PFSK-1 (cell line): ENCODE data around the gene DOCK9. TPM values are rescaled to one million over a fixed set of nuclear protein-coding genes. Genes with fewer than 3 reads are reported as not detected.

Experiments
- FOXP2 ChIP-seq: optimal IDR thresholded peaks from 2 replicates; pipeline ENCODE3; 2011; ENCODE audit warnings: borderline replicate concordance, control low read depth, inconsistent platforms; ENCODE audit not compliant: insufficient read depth; ENCODE audit errors: extremely low read length, extremely low read depth
- POLR2AphosphoS5 ChIP-seq: IDR thresholded peaks from 2 replicates; pipeline ENCODE4 v1.6.1; 2012; ENCODE audit warnings: low read depth, mild to moderate bottlenecking, control low read depth, low read length, moderate library complexity
- SIN3A ChIP-seq: IDR thresholded peaks from 2 replicates; pipeline ENCODE4 v1.6.1; 2012; ENCODE audit warnings: mild to moderate bottlenecking, low read length, moderate library complexity, borderline replicate concordance; ENCODE audit not compliant: insufficient read depth
- TAF1 ChIP-seq: IDR thresholded peaks from 2 replicates; pipeline ENCODE4 v1.6.1; 2012; ENCODE audit warnings: low read length, control low read depth, borderline replicate concordance; ENCODE audit not compliant: insufficient read depth
- polyA plus RNA-seq: library from polyadenylated mRNA; unstranded; fragments of >200 nt; gene quantifications from one replicate; pipeline ENCODE4 v1.2.1, GENCODE V29; 2012; ENCODE audit warnings: low read depth, missing spikeins; ENCODE audit not compliant: insufficient read length
- TF ChIP-seq, protein P1 (sequence below), 2 experiments: IDR thresholded peaks; 2 replicates each; pipeline versions ENCODE4 v1.6.1 to v1.8.0; 2011 to 2012; ENCODE audit warnings: low read depth in 2 of 2, low read length in 2 of 2, control low read depth in 1 of 2, inconsistent platforms in 1 of 2, mild to moderate bottlenecking in 1 of 2, moderate library complexity in 1 of 2; ENCODE audit not compliant: insufficient read depth in 1 of 2

Gene DOCK9, protein sequence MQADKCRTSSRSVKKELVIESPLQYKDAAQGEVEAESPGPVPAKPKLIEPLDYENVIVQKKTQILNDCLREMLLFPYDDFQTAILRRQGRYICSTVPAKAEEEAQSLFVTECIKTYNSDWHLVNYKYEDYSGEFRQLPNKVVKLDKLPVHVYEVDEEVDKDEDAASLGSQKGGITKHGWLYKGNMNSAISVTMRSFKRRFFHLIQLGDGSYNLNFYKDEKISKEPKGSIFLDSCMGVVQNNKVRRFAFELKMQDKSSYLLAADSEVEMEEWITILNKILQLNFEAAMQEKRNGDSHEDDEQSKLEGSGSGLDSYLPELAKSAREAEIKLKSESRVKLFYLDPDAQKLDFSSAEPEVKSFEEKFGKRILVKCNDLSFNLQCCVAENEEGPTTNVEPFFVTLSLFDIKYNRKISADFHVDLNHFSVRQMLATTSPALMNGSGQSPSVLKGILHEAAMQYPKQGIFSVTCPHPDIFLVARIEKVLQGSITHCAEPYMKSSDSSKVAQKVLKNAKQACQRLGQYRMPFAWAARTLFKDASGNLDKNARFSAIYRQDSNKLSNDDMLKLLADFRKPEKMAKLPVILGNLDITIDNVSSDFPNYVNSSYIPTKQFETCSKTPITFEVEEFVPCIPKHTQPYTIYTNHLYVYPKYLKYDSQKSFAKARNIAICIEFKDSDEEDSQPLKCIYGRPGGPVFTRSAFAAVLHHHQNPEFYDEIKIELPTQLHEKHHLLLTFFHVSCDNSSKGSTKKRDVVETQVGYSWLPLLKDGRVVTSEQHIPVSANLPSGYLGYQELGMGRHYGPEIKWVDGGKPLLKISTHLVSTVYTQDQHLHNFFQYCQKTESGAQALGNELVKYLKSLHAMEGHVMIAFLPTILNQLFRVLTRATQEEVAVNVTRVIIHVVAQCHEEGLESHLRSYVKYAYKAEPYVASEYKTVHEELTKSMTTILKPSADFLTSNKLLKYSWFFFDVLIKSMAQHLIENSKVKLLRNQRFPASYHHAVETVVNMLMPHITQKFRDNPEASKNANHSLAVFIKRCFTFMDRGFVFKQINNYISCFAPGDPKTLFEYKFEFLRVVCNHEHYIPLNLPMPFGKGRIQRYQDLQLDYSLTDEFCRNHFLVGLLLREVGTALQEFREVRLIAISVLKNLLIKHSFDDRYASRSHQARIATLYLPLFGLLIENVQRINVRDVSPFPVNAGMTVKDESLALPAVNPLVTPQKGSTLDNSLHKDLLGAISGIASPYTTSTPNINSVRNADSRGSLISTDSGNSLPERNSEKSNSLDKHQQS (N-terminal part only)
- 17.1 TPM for polyA plus RNA-seq

DNA sequence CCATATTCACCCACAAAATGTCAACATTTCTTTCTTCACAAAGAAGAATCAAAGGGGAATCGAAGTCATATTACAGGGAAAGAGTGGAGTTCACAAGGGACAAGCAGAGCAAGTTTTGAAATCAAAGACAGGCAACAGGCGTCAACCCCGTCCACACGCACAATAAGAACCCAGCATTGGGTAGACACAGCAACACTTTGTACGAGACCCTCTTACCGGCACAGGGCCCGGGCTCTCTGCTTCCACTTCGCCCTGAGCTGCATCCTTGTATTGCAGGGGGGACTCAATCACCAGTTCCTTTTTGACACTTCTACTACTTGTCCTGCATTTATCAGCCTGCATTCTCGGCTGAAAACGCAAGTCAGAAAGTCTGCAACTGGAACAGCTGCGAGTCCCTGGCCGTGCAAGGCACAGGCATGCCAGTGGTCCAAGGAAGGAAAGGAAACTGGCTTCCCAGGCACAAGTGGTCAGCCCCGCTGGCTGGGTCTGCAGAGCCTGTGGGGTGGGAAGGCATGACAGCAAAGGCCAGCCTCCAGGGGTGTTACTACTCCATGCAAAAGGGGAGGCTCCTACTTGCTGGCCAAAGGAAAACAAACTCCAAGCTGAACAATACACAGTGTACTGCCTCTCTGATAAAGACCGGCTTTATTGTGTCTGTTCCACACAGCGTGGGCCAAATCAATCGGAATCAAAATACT lies at the start of gene DOCK9:
Gene DOCK9 (minus strand): TSS at position 497 of the 698 bp plus-strand sequence. CDS start 155 bp downstream, at position 342.
- no peak for TF ChIP-seq FOXP2

DNA sequence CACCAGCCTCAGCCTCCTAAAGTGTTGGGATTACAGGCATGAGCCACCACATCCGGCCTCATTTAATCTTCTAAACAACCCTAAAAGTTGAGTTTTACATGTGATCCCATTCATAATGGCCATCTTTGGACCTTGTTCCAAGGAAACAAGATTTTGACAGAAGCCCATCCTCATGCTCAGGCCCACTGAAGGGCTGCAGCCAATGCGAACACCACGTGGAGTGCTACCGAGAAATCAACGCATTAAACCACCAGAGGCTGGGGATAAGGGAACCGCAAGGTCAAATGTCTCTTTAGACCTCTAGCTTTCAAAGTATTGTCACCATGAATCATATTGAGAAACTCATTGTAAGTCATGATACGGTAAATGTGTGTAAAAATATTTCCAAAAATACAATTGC lies 49.4 kb upstream of the DOCK9 start:
- TF ChIP-seq FOXP2 (no peak), POLR2AphosphoS5 (no peak), SIN3A (no peak), TAF1 (no peak)
- TF ChIP-seq, protein P1, sequence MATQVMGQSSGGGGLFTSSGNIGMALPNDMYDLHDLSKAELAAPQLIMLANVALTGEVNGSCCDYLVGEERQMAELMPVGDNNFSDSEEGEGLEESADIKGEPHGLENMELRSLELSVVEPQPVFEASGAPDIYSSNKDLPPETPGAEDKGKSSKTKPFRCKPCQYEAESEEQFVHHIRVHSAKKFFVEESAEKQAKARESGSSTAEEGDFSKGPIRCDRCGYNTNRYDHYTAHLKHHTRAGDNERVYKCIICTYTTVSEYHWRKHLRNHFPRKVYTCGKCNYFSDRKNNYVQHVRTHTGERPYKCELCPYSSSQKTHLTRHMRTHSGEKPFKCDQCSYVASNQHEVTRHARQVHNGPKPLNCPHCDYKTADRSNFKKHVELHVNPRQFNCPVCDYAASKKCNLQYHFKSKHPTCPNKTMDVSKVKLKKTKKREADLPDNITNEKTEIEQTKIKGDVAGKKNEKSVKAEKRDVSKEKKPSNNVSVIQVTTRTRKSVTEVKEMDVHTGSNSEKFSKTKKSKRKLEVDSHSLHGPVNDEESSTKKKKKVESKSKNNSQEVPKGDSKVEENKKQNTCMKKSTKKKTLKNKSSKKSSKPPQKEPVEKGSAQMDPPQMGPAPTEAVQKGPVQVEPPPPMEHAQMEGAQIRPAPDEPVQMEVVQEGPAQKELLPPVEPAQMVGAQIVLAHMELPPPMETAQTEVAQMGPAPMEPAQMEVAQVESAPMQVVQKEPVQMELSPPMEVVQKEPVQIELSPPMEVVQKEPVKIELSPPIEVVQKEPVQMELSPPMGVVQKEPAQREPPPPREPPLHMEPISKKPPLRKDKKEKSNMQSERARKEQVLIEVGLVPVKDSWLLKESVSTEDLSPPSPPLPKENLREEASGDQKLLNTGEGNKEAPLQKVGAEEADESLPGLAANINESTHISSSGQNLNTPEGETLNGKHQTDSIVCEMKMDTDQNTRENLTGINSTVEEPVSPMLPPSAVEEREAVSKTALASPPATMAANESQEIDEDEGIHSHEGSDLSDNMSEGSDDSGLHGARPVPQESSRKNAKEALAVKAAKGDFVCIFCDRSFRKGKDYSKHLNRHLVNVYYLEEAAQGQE (IDR thresholded peaks at IDR 0.05; ENCODE audit: insufficient read depth in 1 of 2, low read depth in 2 of 2, low read length in 2 of 2): no peak

DNA sequence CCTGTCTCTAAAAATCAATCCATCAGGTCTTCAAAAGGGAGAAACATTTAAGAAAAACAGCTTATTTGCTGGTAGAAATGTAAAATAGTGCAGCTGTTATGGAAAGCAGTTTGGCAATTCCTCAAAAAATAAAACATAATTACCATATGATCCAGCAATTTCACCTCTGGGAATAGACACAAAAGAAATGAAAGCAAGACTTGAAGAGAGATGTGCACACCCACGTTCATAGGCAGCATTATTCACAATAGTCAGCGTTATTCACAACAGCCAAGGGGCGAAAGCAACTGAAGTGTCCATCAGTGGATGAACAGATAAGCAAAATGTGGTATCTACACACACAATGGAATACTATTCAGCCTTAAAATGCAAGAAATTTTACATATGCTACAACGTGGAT lies 45.1 kb upstream of the DOCK9 start:
- TF ChIP-seq FOXP2 (no peak), TAF1 (no peak)

DNA sequence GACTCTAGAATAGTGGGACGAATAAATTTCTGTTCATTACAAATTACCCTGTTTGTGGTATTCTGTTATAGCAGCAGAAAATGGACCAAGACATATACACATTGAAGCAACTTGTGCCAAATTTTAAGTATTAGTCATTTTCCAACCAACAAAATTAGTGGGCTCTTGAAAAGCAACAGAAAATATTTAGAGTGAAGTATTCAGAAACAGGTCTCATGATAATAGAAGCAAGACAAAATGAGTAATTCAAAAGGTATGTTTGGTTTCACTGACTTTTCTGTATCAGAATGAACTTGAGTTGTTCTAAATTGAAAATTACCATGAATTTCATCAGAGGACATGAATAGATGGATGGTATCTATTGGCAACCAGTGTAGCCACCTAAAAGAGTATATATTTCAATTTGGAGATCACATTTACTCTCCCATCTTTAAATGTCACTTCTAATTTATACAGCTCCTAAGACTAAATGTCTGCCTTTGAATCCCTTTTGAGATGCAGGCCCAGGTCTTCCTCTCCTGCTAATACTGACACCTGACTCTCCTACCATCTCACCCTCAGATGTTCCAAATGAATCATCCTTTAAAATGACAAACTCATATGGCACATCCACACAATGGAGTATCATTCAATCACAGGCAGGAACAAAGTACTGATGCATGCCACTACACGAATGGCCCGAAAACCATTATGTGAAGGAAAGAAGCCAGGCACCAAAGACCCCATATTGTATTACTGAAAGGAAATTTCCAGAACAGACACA lies 40.7 kb upstream of the DOCK9 start:
- no peak for TF ChIP-seq FOXP2
- TF ChIP-seq SIN3A: no peak
- no peak for TF ChIP-seq TAF1
- no peak for TF ChIP-seq POLR2AphosphoS5
- TF ChIP-seq, protein P1 (IDR thresholded peaks at IDR 0.05; ENCODE audit: insufficient read depth in 1 of 2, low read depth in 2 of 2, low read length in 2 of 2): no peak

DNA sequence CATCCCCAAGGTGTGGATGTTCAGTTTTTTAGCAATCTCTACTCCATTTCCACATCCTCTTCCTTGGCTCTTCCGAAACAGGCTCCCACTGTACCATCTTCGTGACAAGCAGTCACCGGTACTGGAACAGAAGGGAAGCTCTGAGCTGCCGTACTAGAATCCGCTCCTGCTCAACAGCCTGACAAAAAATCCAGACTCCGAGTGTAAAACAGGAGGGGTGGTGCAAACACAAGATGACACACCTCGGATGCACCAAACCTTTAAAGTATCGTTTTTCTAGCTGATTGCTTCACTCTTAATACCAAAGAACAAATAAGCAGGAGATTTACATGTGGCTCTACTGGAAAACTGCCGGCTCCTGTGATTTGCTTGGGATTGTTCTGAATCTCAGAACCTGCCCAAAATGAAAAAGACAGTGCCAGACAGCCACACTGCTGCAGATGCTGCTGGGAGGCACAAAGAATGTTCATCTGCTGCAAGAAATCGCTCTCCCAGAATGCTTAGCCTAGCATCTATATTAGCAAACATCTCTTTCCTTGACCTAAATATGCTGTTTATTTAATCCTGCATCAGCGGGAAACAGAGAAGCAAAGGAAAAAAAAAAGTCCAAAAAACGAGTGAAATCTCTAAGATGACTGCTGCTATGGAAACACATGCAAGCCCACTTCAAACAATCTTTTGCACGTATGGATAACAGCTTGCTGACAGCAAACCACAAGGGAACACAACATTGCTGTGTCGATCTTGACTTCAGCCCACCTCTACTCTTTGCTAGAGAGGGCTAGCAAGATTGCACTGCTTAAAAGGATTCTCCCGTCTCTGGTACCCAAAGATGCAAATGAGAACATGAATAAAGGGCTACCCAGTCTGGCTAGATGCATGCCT lies 38.0 kb upstream of the DOCK9 start:
- TF ChIP-seq TAF1: no peak
- TF ChIP-seq FOXP2: no peak
- TF ChIP-seq, protein P1 (IDR thresholded peaks at IDR 0.05; ENCODE audit: insufficient read depth in 1 of 2, low read depth in 2 of 2, low read length in 2 of 2): no peak
- no peak for TF ChIP-seq POLR2AphosphoS5
- no peak for TF ChIP-seq SIN3A
